ENCODE results near the gene MRGPRD. TPM values are rescaled to one million over a fixed set of nuclear protein-coding genes. Genes with fewer than 3 reads are reported as not detected.

The MRGPRD gene
- polyA plus RNA-seq, 4 donors = not detected

DNA sequence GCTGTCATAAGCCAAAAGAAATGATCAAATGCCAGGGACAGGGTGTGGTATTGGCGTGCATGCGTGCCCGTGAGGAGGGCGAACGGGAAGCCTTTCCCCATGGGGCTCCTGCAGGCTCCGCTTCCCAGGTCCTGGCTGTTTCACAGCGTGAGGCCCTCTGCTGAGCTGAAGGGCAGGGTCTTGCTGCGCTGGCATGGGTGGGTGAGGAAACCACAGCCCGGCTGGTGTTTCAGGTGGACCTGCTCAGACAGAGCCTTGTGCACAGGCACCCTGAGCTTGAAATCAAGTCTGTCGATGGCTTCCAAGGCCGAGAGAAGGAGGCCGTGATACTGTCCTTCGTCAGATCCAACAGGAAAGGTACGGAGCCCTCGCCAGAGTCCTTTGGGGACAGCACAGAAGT, 45.7 kb downstream of the MRGPRD start:
- DNase-seq (ENCODE audit: low read depth in 4 of 4, low spot score in 3 of 4) = no peak

DNA sequence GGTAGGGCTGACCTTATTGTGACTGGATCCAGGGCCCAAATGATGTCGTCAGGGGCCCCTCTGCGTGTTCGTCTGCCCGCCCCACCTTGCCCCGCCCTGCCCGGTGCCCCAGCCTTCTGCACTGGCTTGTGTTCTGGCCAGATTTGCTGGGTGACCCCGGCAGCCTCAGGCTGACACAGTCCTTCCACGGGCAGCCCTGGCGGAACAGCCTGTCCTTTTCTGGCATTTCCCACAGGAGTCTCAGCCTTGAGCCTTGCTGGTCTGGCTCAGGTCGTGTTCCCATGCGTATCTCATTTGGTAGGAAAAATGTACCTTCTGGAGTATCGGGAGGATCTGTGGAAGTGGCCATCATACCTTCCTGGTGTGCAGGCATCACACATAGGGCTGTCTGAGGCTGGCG, 46.1 kb downstream of the MRGPRD start:
- no peak for DNase-seq (ENCODE audit: low read depth in 4 of 4, low spot score in 3 of 4)

DNA sequence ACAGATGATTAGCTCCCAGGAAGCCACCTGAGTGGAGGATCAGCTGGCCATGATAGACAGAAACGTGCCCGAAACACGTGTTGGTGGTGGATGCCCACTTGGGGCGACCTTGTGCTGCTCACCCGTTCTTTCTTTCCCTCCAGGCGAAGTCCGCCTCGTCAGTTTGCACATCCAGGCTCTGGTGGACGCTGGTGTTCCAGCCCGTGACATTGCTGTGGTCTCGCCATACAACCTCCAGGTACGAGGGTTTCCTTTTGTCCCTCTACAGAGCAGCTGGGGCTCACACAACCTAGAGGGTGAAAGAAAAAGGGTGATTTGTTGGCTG, 46.5 kb downstream of the MRGPRD start:
- DNase-seq (ENCODE audit: low read depth in 4 of 4, low spot score in 3 of 4) = no peak

DNA sequence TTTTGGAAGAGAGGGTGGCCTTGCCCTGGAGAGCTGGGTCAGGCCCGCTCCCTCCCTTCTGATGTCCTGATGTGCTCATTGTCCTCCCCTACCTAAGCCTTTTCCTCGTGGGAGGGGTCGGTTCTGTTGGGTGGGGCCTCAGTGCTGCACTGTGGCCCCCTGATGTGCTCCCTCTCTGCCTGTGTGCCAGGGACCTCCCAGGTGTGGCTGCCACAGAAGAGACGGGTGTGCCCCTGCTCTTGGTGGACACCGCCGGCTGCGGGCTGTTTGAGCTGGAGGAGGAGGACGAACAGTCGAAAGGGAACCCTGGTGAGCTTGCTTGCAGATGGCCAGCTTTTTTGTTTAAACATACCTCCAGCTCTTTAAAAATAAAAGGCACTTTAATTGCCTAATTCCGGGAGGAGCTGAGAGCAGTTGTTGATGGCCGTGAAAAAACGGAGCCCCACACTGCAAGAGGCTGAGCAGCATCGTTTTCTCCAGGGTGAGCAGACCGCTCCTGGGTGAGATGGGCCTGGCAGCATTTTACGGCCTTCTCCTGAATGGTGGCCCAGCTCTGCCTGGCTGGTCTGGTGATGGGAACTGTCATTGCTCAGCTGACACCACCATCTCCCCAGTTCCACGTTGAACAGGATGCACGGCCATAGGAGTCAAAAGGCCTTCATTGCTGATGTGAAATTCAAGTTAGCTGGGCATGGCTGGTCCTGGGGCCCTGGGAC, 47.0 kb downstream of the MRGPRD start:
- DNase-seq (ENCODE audit: low read depth in 4 of 4, low spot score in 3 of 4) = no peak

DNA sequence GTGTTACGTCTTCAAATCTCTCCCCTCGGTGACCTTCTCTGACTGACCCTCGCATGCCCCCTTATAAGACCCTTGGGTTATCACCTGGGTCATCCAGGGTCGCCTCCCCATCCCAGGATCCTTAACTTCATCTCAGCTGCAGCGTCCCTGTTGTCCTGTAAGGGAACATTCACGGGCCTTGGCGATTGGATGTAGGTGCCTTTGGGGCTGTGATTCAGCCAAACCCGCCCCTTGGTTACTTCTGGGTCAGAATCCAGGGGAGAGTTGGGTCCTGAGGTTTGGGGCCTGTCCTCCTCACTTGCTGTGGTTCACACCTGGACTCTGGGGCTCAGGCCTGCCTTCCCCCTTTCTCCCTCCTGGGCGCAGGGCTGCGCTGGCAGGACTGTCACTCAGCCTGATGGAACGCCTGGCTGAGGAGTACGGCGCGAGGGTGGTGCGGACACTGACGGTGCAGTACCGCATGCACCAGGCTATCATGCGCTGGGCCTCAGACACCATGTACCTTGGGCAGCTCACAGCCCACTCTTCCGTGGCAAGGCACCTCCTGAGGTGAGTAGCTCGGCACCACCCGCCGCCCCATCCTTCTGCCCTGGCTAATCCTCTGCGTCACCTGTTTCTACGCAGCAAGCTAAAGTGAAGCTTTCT, 47.7 kb downstream of the MRGPRD start:
- DNase-seq (ENCODE audit: low read depth in 4 of 4, low spot score in 3 of 4) = no peak

DNA sequence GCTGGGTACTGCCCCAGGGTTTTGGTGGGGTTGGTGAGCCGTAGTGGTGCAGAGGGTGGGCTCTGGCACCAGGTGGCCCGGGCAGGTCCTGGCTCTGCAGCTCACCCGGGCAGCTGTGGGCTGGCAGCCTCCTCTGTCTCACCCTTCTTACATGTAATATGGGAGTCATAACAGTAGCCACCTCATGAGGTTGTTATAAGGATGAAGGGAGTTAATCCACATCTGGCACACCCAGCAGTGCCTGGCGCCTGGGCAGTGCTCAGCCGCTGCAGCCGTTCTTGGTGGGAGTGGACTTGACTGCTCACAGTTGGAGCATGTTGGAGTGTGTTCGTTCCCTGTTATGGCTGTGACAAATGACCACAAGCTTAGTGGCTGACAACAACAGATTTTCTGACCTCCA, 48.4 kb downstream of the MRGPRD start:
- DNase-seq (ENCODE audit: low read depth in 4 of 4, low spot score in 3 of 4) = no peak

DNA sequence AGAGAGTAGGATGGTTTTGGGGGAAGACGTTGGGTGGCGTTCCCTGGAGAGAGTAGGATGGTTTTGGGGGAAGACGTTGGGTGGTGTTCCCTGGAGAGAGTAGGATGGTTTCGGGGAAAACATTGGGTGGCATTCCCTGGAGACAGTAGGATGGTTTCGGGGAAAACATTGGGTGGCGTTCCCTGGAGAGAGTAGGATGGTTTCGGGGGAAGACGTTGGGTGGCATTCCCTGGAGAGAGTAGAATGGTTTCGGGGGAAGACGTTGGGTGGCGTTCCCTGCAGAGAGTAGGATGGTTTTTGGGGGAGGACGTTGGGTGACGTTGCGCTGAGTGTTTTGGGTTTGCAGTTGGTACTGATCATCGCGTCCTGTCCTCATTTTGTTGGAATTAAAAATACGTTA, 48.9 kb downstream of the MRGPRD start:
- no peak for DNase-seq (ENCODE audit: low read depth in 4 of 4, low spot score in 3 of 4)

DNA sequence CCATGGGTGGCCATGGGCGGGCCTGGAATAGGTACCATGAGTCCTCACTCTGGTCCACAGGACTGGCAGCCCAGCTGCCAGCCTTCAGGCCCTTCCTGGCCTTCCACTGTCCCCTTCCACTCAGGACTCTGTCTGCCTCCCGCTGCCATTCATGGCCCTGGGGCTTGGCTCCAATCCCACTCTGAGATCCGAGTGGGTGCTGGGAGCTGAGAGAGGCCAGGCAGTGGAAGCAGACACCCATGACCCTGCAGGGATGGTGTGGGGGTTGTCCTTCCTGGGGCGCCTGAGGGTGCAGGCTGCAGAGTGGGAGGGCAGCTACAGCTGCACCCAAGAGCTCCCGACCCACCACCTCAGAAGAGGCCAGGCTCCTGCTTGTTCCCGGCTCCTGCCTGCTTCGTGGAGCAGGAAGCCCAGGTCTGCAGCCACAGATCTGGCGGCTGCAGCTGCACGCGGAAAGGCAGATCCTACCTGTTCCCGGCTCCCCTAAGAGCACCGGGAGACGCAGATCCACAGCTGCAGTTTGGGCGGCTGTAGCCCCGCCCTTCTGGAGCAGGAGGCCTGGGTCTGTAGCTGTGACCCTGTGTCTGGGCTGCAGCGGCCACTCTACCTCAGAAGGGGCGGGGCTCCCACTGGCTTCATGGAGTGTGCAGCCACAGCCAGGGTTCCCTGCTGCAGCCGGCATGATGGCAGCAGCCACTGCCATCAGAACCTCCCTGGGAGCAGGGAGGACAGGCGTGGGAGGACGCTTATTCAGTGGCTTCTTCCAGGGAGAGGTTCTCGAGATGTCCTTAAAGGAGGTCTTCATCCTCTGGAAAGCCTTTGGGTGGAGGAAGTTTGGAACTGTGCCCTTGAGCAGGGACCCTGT, 49.6 kb downstream of the MRGPRD start:
- no peak for DNase-seq (ENCODE audit: low read depth in 4 of 4, low spot score in 3 of 4)

Other genes with a start within 250 kb of the MRGPRD start
- 10 to 100 TPM; 17.8 to 21.3 (median 19.5) TPM for gene TESMIN, start 229.5 kb downstream of the MRGPRD start, polyA plus RNA-seq (ENCODE audit: insufficient read length in 4 of 4)
- gene CPT1A, start 139.1 kb downstream of the MRGPRD start, polyA plus RNA-seq (ENCODE audit: insufficient read length in 4 of 4) = 10 to 100 TPM; 31.6 to 37.1 (median 35.4) TPM
- 10 to 100 TPM; 68.3 to 90.7 (median 73.2) TPM for gene MRPL21, start 77.2 kb downstream of the MRGPRD start, polyA plus RNA-seq (ENCODE audit: insufficient read length in 4 of 4)
- gene IGHMBP2, start 77.1 kb downstream of the MRGPRD start, polyA plus RNA-seq (ENCODE audit: insufficient read length in 4 of 4) = 10 to 100 TPM; 15.2 to 22.5 (median 16.3) TPM
- 10 to 100 TPM; 26.0 to 32.4 (median 26.5) TPM for gene MRGPRF, start 32.3 kb upstream of the MRGPRD start, polyA plus RNA-seq (ENCODE audit: insufficient read length in 4 of 4)
- 10 to 100 TPM; 13.8 to 17.1 (median 16.1) TPM for gene TPCN2, start 67.9 kb upstream of the MRGPRD start, polyA plus RNA-seq (ENCODE audit: insufficient read length in 4 of 4)
- gene SMIM38, start 174.9 kb upstream of the MRGPRD start, polyA plus RNA-seq (ENCODE audit: insufficient read length in 4 of 4) = 1 to 10 TPM in 1 of 4 donors, under 1 TPM in 3; 0.35 to 1.1 (median 0.47) TPM